ENCODE data around the gene HDAC4.

HDAC4 gene

GRCh38 chr2:239095460-239096081 is 305.2 kb downstream of the HDAC4 start:
- POLR2A ChIA-PET, result no interaction called here
- H3K36me3 ChIP-seq (ENCODE audit: control insufficient read depth in 2 of 2, insufficient read depth in 1 of 2, low read length in 2 of 2), result no peaks in the 10 kb centered on the region
- no peaks in the 10 kb centered on the region for H3K9me3 ChIP-seq (ENCODE audit: control insufficient read depth, insufficient read depth, low read depth, low read length)
- peak; percentile 72 for TF ChIP-seq PRDM4 (tag by site-specific recombination; IDR thresholded peaks at IDR 0.05)
- no peak for TF ChIP-seq MEIS1 (CRISPR knock-in tag; IDR thresholded peaks at IDR 0.05; ENCODE audit: borderline replicate concordance)
- CTCF ChIA-PET, result no interaction called here
- no peak overlapping the region for H3K4me3 ChIP-seq (ENCODE audit: low read depth, low read length)
- H3K4me1 ChIP-seq (ENCODE audit: control insufficient read depth, insufficient read depth, low read length), result no peaks in the 10 kb centered on the region
- H3K27ac ChIP-seq (ENCODE audit: extremely low read depth, low read depth, low read length), result no peak overlapping the region

GRCh38 chr2:239094867-239095266 is 306.0 kb downstream of the HDAC4 start:
- ChIA-PET CTCF (no interaction called here), POLR2A (no interaction called here)
- TF ChIP-seq ZBTB21 (tag by site-specific recombination; IDR thresholded peaks at IDR 0.05) (no peak), MYNN (tag by site-specific recombination; IDR thresholded peaks at IDR 0.05; ENCODE audit: borderline replicate concordance) (no peak), ZNF433 (tag by site-specific recombination; IDR thresholded peaks at IDR 0.05; ENCODE audit: low read depth) (no peak), ZNF248 (tag by site-specific recombination; IDR thresholded peaks at IDR 0.05) (no peak), ZNF600 (tag by site-specific recombination; IDR thresholded peaks at IDR 0.05) (no peak), PRDM4 (tag by site-specific recombination; IDR thresholded peaks at IDR 0.05) (no peak), SETDB1 (IDR thresholded peaks at IDR 0.05; ENCODE audit: insufficient read length, low read length) (no peak), ZNF701 (tag by site-specific recombination; IDR thresholded peaks at IDR 0.05) (no peak), ZNF830 (tag by site-specific recombination; IDR thresholded peaks at IDR 0.05; ENCODE audit: low read depth) (no peak), ZNF324 (tag by site-specific recombination; IDR thresholded peaks at IDR 0.05) (no peak), ZBTB44 (tag by site-specific recombination; IDR thresholded peaks at IDR 0.05) (no peak), ZBTB6 (tag by site-specific recombination; IDR thresholded peaks at IDR 0.05) (no peak)
- Histone ChIP-seq H3K4me3 (ENCODE audit: low read depth, low read length) (no peak overlapping the region), H3K9me3 (ENCODE audit: control insufficient read depth, insufficient read depth, low read depth, low read length) (no peaks in the 10 kb centered on the region), H3K36me3 (ENCODE audit: control insufficient read depth in 2 of 2, insufficient read depth in 1 of 2, low read length in 2 of 2) (no peaks in the 10 kb centered on the region), H3K27ac (ENCODE audit: extremely low read depth, low read depth, low read length) (no peak overlapping the region), H3K4me1 (ENCODE audit: control insufficient read depth, insufficient read depth, low read length) (no peaks in the 10 kb centered on the region)

- ChIA-PET POLR2A (no interaction called here), CTCF (no interaction called here)
- Histone ChIP-seq H3K9me3 (ENCODE audit: control insufficient read depth, insufficient read depth, low read depth, low read length) (no peaks in the 10 kb centered on the region), H3K4me3 (ENCODE audit: low read depth, low read length) (no peak overlapping the region), H3K27ac (ENCODE audit: extremely low read depth, low read depth, low read length) (no peak overlapping the region), H3K4me1 (ENCODE audit: control insufficient read depth, insufficient read depth, low read length) (no peaks in the 10 kb centered on the region), H3K36me3 (ENCODE audit: control insufficient read depth in 2 of 2, insufficient read depth in 1 of 2, low read length in 2 of 2) (no peaks in the 10 kb centered on the region)
- no peak for TF ChIP-seq PRDM6 (tag by site-specific recombination; IDR thresholded peaks at IDR 0.05)
- TF ChIP-seq ZNF132 (tag by site-specific recombination; IDR thresholded peaks at IDR 0.05; ENCODE audit: borderline replicate concordance), result no peak
- no peak for TF ChIP-seq ZNF155 (tag by site-specific recombination; IDR thresholded peaks at IDR 0.05)
- TF ChIP-seq ZNF510 (tag by site-specific recombination; IDR thresholded peaks at IDR 0.05; ENCODE audit: insufficient replicate concordance), result no peak
- TF ChIP-seq SP3 (tag by site-specific recombination; IDR thresholded peaks at IDR 0.05), result no peak
- TF ChIP-seq KLF16 (tag by site-specific recombination; IDR thresholded peaks at IDR 0.05), result no peak
- no peak for TF ChIP-seq GFI1B (tag by site-specific recombination; IDR thresholded peaks at IDR 0.05)
- TF ChIP-seq ZNF391 (tag by site-specific recombination; IDR thresholded peaks at IDR 0.05; ENCODE audit: borderline replicate concordance, low read depth), result no peak
- TF ChIP-seq ZFP41 (tag by site-specific recombination; IDR thresholded peaks at IDR 0.05; ENCODE audit: borderline replicate concordance), result no peak
- no peak for TF ChIP-seq ZNF549 (tag by site-specific recombination; IDR thresholded peaks at IDR 0.05)
Measured at GRCh38 chr2:239093952-239094351, 306.9 kb downstream of the HDAC4 start.
